Measurements from ENCODE around the gene CTNNAL1. TPM values are rescaled to one million over a fixed set of nuclear protein-coding genes. Genes with fewer than 3 reads are reported as not detected.
"Not testable (repeated sequence)": the region's sequence is repeated elsewhere in the genome, so short reads cannot be mapped to it uniquely, and the experiment has no call there.

Gene CTNNAL1
- total RNA-seq, 1 donor from 2014 or later: 61.9 TPM

DNA sequence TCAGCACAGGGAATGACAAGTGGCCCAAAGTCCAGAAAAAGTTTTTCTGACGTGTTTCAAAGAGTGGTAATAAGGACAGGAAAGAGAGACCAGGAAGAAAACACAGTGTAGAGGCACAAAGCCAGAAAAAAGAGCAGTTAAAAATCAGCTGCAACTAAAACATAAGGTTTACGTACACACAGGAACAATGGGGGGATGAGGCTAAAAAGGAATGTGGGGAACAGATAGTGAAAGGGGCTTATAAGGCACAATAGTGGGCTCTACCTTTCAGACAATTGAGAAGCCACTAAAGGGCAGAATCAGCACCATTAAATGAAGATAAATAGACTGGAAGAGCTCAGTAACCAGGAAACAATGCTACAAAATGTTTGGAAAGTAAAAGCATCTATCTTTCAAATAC lies 84.9 kb downstream of the CTNNAL1 start:
- Mint-ChIP-seq H3K9me3 (no peaks in the 10 kb centered on the region), H3K27me3 (ENCODE audit: low read depth) (no peaks in the 10 kb centered on the region), H3K4me1 (peaks cover 19% of the 10 kb centered on the region), H3K27ac (ENCODE audit: unreplicated experiment) (no peak overlapping the region), H3K4me3 (no peak overlapping the region), H3K36me3 (ENCODE audit: low read depth) (peaks cover 11% of the 10 kb centered on the region)
- DNase-seq (ENCODE audit: low read depth, low spot score): no peak
- TF ChIP-seq, protein P1, sequence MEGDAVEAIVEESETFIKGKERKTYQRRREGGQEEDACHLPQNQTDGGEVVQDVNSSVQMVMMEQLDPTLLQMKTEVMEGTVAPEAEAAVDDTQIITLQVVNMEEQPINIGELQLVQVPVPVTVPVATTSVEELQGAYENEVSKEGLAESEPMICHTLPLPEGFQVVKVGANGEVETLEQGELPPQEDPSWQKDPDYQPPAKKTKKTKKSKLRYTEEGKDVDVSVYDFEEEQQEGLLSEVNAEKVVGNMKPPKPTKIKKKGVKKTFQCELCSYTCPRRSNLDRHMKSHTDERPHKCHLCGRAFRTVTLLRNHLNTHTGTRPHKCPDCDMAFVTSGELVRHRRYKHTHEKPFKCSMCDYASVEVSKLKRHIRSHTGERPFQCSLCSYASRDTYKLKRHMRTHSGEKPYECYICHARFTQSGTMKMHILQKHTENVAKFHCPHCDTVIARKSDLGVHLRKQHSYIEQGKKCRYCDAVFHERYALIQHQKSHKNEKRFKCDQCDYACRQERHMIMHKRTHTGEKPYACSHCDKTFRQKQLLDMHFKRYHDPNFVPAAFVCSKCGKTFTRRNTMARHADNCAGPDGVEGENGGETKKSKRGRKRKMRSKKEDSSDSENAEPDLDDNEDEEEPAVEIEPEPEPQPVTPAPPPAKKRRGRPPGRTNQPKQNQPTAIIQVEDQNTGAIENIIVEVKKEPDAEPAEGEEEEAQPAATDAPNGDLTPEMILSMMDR (conservative IDR thresholded peaks at IDR 0.05): no peak

DNA sequence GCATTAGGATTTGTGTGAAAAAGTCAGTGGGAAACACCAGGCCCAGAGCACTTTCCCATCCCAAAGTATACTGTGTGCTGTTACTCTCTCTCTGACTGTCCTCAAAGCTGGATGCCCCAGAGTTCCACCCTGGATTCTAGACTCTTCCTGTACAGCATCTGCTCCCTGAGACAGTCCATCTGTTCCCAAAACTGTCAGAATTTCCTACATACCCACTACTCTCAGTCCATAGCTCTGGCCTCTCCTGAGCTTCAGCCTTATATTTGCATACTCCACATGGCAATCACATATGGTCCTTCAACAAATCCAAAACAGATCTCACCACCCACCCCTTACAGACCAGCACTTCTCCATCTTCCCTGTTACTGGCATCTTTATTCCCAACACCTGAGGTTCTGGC lies 88.8 kb downstream of the CTNNAL1 start:
- Mint-ChIP-seq H3K36me3 (ENCODE audit: low read depth) (peaks cover 12% of the 10 kb centered on the region), H3K9me3 (no peaks in the 10 kb centered on the region), H3K27me3 (ENCODE audit: low read depth) (no peaks in the 10 kb centered on the region), H3K4me1 (no peaks in the 10 kb centered on the region), H3K27ac (ENCODE audit: unreplicated experiment) (no peak overlapping the region), H3K4me3 (no peak overlapping the region)
- DNase-seq (ENCODE audit: low read depth, low spot score): no peak
- TF ChIP-seq, protein P1 (conservative IDR thresholded peaks at IDR 0.05): no peak

DNA sequence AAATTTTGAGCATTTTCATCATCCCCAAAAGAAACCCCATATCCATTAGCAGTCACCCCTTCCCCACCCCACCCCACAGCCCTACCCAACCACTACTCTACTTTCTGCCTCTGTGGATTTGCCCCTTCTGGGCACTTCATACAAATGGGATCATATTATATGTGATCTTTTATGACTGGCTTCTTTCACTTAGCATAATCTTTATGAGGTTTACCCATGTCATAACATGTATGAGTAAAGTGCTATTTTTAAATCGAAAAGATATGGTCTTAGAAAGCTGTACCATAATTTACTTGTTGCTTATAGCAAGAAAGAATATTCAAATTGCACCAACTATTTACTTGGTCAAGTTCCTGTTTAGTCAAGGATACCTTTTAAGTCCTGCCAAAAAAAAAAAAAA lies 92.1 kb downstream of the CTNNAL1 start:
- Mint-ChIP-seq H3K36me3 (ENCODE audit: low read depth) (peaks cover 7% of the 10 kb centered on the region), H3K27ac (ENCODE audit: unreplicated experiment) (no peak overlapping the region), H3K27me3 (ENCODE audit: low read depth) (no peaks in the 10 kb centered on the region), H3K4me3 (no peak overlapping the region), H3K4me1 (no peaks in the 10 kb centered on the region), H3K9me3 (no peaks in the 10 kb centered on the region)
- no peak for DNase-seq (ENCODE audit: low read depth, low spot score)
- TF ChIP-seq, protein P1 (conservative IDR thresholded peaks at IDR 0.05): no peak

DNA sequence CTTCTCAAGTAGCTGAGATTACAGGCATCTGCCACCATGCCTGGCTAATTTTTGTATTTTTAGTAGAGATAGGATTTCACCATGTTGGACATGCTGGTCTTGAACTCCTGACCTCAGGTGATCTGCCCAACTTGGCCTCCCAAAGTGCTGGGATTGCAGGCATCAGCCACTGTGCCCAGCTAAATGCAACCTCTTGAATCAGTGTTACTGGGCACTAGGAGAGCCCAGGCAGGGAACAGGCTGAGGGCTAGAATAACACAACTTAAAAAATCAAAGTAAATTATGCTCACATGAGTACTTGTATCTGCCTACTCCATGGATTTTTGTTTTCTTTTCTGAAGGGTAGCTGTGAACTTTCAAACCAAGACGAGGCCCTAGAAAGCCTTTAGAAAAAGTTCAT lies 92.9 kb downstream of the CTNNAL1 start:
- not testable (repeated sequence) for H3K27me3 Mint-ChIP-seq (ENCODE audit: low read depth); H3K4me3 Mint-ChIP-seq; DNase-seq (ENCODE audit: low read depth, low spot score); H3K9me3 Mint-ChIP-seq; H3K36me3 Mint-ChIP-seq (ENCODE audit: low read depth); H3K27ac Mint-ChIP-seq (ENCODE audit: unreplicated experiment); H3K4me1 Mint-ChIP-seq

DNA sequence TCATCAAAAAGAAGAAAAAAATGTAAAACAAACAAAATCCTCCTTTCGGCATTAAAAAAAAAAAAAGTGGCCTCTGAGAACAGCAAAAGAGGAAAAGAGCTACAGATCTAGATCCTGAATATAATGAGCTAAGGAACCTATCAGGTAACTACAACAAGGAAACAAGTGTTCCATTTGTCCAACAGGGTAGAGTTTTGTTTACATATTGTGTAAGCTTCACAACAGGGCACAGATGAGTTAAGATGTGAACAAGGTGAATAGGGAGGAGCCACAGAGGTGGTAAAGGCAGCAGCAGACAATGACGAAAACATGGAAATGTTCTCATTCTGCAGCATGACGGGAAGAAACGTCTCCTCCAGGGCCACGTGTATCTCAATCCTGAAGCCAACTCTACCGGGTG lies 93.8 kb downstream of the CTNNAL1 start:
- Mint-ChIP-seq H3K36me3 (ENCODE audit: low read depth) (peaks cover 11% of the 10 kb centered on the region), H3K27me3 (ENCODE audit: low read depth) (no peaks in the 10 kb centered on the region), H3K4me3 (no peak overlapping the region), H3K27ac (ENCODE audit: unreplicated experiment) (no peak overlapping the region), H3K9me3 (no peaks in the 10 kb centered on the region), H3K4me1 (no peaks in the 10 kb centered on the region)
- TF ChIP-seq, protein P1 (conservative IDR thresholded peaks at IDR 0.05): no peak
- DNase-seq (ENCODE audit: low read depth, low spot score): no peak

DNA sequence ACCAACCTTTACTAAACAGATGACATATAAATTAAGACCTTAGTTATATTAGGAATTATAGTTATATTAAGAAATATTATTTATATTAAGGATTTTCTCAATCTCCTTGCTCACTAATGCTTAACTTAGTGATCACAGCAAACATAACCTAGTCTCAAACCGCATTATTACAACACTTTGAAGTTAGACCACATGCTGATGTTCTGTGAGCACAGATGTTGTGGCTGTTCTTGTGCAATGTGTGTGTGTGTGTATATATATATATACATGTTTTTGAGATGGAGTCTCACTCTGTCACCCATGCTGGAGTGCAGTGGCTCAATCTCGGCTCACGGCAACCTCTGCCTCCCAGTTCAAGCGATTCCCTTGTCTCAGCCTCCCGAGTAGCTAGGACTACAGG lies 99.9 kb downstream of the CTNNAL1 start:
- Mint-ChIP-seq H3K4me1 (no peaks in the 10 kb centered on the region), H3K27ac (ENCODE audit: unreplicated experiment) (no peak overlapping the region), H3K27me3 (ENCODE audit: low read depth) (no peaks in the 10 kb centered on the region), H3K9me3 (no peaks in the 10 kb centered on the region), H3K4me3 (no peak overlapping the region), H3K36me3 (ENCODE audit: low read depth) (peaks cover 17% of the 10 kb centered on the region)
- TF ChIP-seq, protein P1 (conservative IDR thresholded peaks at IDR 0.05): no peak
- no peak for DNase-seq (ENCODE audit: low read depth, low spot score)

All from neural crest cell (in vitro differentiated cells).